ENCODE measurements around the gene COL27A1.

DNA sequence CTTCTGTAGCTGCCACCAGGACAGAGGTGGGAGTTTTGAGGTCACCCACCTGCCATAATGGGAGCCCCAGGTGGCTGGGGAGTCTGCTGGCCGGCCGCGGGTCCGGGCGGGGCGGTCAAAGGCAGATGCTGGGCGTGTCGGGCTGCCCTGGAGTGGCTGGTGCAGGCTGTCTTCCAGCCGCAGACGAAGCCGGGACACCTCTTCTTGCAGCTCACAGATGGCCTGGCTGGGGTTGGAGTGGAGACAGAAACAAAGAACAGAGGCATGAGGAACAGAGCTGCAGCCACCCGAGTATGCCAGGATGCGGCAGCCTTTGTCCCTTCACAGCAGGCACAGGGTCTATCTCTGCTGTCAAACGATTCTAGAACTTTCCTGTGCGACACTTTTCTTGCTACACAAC, 192.3 kb downstream of the COL27A1 start:
- TF ChIP-seq CTCF (IDR thresholded peaks at IDR 0.05) (no peak), CHD4 (IDR thresholded peaks at IDR 0.05; ENCODE audit: borderline replicate concordance) (no peak), RAD21 (conservative IDR thresholded peaks at IDR 0.05 in 1 of 2, IDR thresholded peaks at IDR 0.05 in 1 of 2) (no peak), HDAC2 (IDR thresholded peaks at IDR 0.05) (no peak), E2F6 (IDR thresholded peaks at IDR 0.05; ENCODE audit: borderline replicate concordance, low read depth) (no peak), CBX8 (IDR thresholded peaks at IDR 0.05) (no peak)
- TF ChIP-seq, protein P1, sequence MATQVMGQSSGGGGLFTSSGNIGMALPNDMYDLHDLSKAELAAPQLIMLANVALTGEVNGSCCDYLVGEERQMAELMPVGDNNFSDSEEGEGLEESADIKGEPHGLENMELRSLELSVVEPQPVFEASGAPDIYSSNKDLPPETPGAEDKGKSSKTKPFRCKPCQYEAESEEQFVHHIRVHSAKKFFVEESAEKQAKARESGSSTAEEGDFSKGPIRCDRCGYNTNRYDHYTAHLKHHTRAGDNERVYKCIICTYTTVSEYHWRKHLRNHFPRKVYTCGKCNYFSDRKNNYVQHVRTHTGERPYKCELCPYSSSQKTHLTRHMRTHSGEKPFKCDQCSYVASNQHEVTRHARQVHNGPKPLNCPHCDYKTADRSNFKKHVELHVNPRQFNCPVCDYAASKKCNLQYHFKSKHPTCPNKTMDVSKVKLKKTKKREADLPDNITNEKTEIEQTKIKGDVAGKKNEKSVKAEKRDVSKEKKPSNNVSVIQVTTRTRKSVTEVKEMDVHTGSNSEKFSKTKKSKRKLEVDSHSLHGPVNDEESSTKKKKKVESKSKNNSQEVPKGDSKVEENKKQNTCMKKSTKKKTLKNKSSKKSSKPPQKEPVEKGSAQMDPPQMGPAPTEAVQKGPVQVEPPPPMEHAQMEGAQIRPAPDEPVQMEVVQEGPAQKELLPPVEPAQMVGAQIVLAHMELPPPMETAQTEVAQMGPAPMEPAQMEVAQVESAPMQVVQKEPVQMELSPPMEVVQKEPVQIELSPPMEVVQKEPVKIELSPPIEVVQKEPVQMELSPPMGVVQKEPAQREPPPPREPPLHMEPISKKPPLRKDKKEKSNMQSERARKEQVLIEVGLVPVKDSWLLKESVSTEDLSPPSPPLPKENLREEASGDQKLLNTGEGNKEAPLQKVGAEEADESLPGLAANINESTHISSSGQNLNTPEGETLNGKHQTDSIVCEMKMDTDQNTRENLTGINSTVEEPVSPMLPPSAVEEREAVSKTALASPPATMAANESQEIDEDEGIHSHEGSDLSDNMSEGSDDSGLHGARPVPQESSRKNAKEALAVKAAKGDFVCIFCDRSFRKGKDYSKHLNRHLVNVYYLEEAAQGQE (IDR thresholded peaks at IDR 0.05), result no peak

Data from A549 (cell line).